K562 (cell line): ENCODE results near the gene CNDP1. TPM values are rescaled to one million over a fixed set of nuclear protein-coding genes. Genes with fewer than 3 reads are reported as not detected.
A peak's percentile ranks its signal among the peaks of the same experiment; 100 is the strongest.

Source experiments
- ATAC-seq: fragments of 200-7000 bp; cut with Tn5 transposase; 3 replicates; pipeline ENCODE4 v1.9.1; 2020; ENCODE audit warnings: moderate library complexity
- BruUV-seq: library from RNA; stranded (reverse); fragments of 400-500 nt; replicated peaks from 2 replicates; lab custom pipeline; 2021; lab: Mats Ljungman, UMichigan
- CTCF ChIA-PET: fragments of 300-600 bp; formaldehyde crosslinking; extraction: SDS; loops from one replicate; lab custom pipeline; 2021; ENCODE audit warnings: low intra/inter-chr PET ratio; lab: Yijun Ruan, JAX
- POLR2A ChIA-PET: fragments of 300-600, 350-650 bp; sonication (Branson Sonifier 250); formaldehyde crosslinking; extraction: SDS; loops from one replicate; lab custom pipeline; 2021; ENCODE audit warnings: antibody characterized with exemption, inconsistent platforms; lab: Yijun Ruan, JAX
- DNase-seq, 4 experiments: peaks; one replicate each; pipeline versions ENCODE4 v3.0.0 to v3.0.0-alpha.2; 2011 to 2018; ENCODE audit warnings: low spot score in 3 of 4, mixed read lengths in 3 of 4; ENCODE audit errors: extremely low read depth in 1 of 4
- FAIRE-seq: peaks from 2 replicates; lab custom pipeline; 2011; peaks lifted over from hg19 to GRCh38; lab: Jason Lieb, UNC
- H2AFZ ChIP-seq: 2 replicates; pipeline ENCODE4 v1.6.0; 2011; ENCODE audit warnings: low read depth, low read length, control low read depth, inconsistent platforms
- H3K27ac ChIP-seq: fragments of 200-600 bp; 3 replicates; pipeline ENCODE4 v1.8.0; 2011; ENCODE audit warnings: low read depth, mild to moderate bottlenecking, control low read depth, inconsistent platforms, low read length, moderate library complexity, mixed read lengths; ENCODE audit errors: extremely low read depth
- H3K27me3 ChIP-seq, 2 experiments: fragments of 300-600 bp in 1 of 2; 2 replicates in 1 of 2; 3 replicates in 1 of 2; pipeline versions ENCODE4 v1.6.0 to v1.8.0; 2011; ENCODE audit warnings: inconsistent platforms in 2 of 2, low read length in 2 of 2, mild to moderate bottlenecking in 1 of 2, mixed read lengths in 1 of 2, moderate library complexity in 1 of 2; ENCODE audit not compliant: control insufficient read depth in 2 of 2, insufficient read depth in 2 of 2
- H3K36me3 ChIP-seq: fragments of 300-600 bp; 3 replicates; pipeline ENCODE4 v1.8.0; 2011; ENCODE audit warnings: mild to moderate bottlenecking, low read length, inconsistent platforms; ENCODE audit not compliant: control insufficient read depth, insufficient read depth
- H3K4me1 ChIP-seq, 2 experiments: fragments of 200-600 bp in 1 of 2; replicated peaks in 1 of 2; 2 replicates in 1 of 2; 3 replicates in 1 of 2; pipeline versions ENCODE4 v1.5.1 to v1.8.0; 2011; ENCODE audit warnings: inconsistent platforms in 2 of 2, low read length in 2 of 2, mild to moderate bottlenecking in 1 of 2, mixed read lengths in 1 of 2, moderate library complexity in 1 of 2; ENCODE audit not compliant: control insufficient read depth in 2 of 2, insufficient read depth in 2 of 2
- H3K4me2 ChIP-seq: 2 replicates; pipeline ENCODE4 v1.6.1; 2011; ENCODE audit warnings: low read length, control low read depth, inconsistent platforms, mixed read lengths; ENCODE audit not compliant: insufficient read depth
- H3K4me3 ChIP-seq: fragments of 200-600 bp; sonication (generic), shearing (Covaris generic); 2 replicates; pipeline ENCODE4 v1.5.1; 2016; ENCODE audit warnings: control low read depth, inconsistent platforms
- H3K79me2 ChIP-seq: fragments of 200-600 bp; 3 replicates; pipeline ENCODE4 v1.8.0; 2011; ENCODE audit warnings: low read length, inconsistent platforms; ENCODE audit not compliant: control insufficient read depth, insufficient read depth
- H3K9ac ChIP-seq, 2 experiments: 2 replicates each; pipeline versions ENCODE4 v1.6.0 to v1.6.1; 2011; ENCODE audit warnings: low read depth in 2 of 2, low read length in 2 of 2, control low read depth in 1 of 2, inconsistent platforms in 1 of 2, mild to moderate bottlenecking in 1 of 2, mixed read lengths in 1 of 2; ENCODE audit not compliant: insufficient read depth in 1 of 2
- H3K9me1 ChIP-seq: one replicate; pipeline ENCODE4 v1.6.0; 2011; ENCODE audit warnings: inconsistent platforms, mild to moderate bottlenecking, low read length, moderate library complexity; ENCODE audit not compliant: control insufficient read depth, insufficient read depth
- H3K9me3 ChIP-seq: replicated peaks from 2 replicates; pipeline ENCODE4 v1.5.1; 2011; ENCODE audit warnings: low read depth, low read length, inconsistent platforms; ENCODE audit not compliant: control insufficient read depth, insufficient read depth
- H4K20me1 ChIP-seq: replicated peaks from 2 replicates; pipeline ENCODE4 v1.6.1; 2011; ENCODE audit warnings: low read length, inconsistent platforms, mixed read lengths; ENCODE audit not compliant: control insufficient read depth, insufficient read depth
- CBFA2T3 ChIP-seq: fragments of 450-650 bp; IDR thresholded peaks from 2 replicates; pipeline ENCODE4 v1.6.1; 2017
- CHD1 ChIP-seq: fragments of 200-600 bp; sonication (generic); IDR thresholded peaks from one replicate; pipeline ENCODE4 v1.6.1; 2012; ENCODE audit warnings: mild to moderate bottlenecking, moderate library complexity, low read length, inconsistent platforms
- CXXC5 ChIP-seq: fragments of 250-450 bp; sonication (Bioruptor Pico); IDR thresholded peaks from 2 replicates; pipeline ENCODE4 v1.8.0; 2022; ENCODE audit warnings: inconsistent platforms, mild to moderate bottlenecking, moderate library complexity
- ELF2 ChIP-seq: fragments of 250-450 bp; sonication (Bioruptor Pico); IDR thresholded peaks from 2 replicates; pipeline ENCODE4 v1.5.0; 2021; ENCODE audit warnings: mild to moderate bottlenecking
- HOXB6 ChIP-seq: fragments of 250-450 bp; sonication (Bioruptor Pico); IDR thresholded peaks from 2 replicates; pipeline ENCODE4 v1.5.1; 2022; ENCODE audit warnings: mild to moderate bottlenecking, borderline replicate concordance
- NCOR1 ChIP-seq: fragments of 450-650 bp; IDR thresholded peaks from 2 replicates; pipeline ENCODE4 v1.6.1; 2016; ENCODE audit warnings: mild to moderate bottlenecking, moderate library complexity
- NFIC ChIP-seq: fragments of 450-650 bp; IDR thresholded peaks from 2 replicates; pipeline ENCODE4 v1.6.1; 2017; ENCODE audit warnings: mild to moderate bottlenecking, inconsistent platforms
- PRMT5 ChIP-seq: sonication (generic); formaldehyde crosslinking; IDR thresholded peaks from 2 replicates; pipeline ENCODE4 v1.5.0; 2020; ENCODE audit warnings: missing genetic modification reagents
- STAT5A ChIP-seq: IDR thresholded peaks from 2 replicates; pipeline ENCODE4 v1.6.1; 2012; ENCODE audit warnings: low read length, inconsistent platforms, borderline replicate concordance
- TCF3 ChIP-seq: sonication (generic); formaldehyde crosslinking; IDR thresholded peaks from 2 replicates; pipeline ENCODE4 v1.4.0; 2020; ENCODE audit warnings: mild to moderate bottlenecking, missing genetic modification reagents
- WGBS: fragments of 100-300 bp; shearing (Covaris generic); methylation state at CpG from one replicate; pipeline ENCODE4 v1.1.6; 2016; ENCODE audit warnings: low coverage, mixed read lengths; ENCODE audit not compliant: insufficient coverage; ENCODE audit errors: missing lambda C conversion rate; 5-methylcytosine and 5-hydroxymethylcytosine counted together
- in situ Hi-C: fragments of 300-500 bp; cut with MboI; formaldehyde crosslinking; loops from 4 replicates; pipeline ENCODE4 v1.15.0; 2018; ENCODE audit warnings: inconsistent platforms, mixed read lengths
- intact Hi-C: fragments of 100-400 bp; cut with micrococcal nuclease; formaldehyde crosslinking; loops from 2 replicates; pipeline ENCODE4 v1.14.2; 2022
- polyA plus RNA-seq, 8 experiments: library from polyadenylated mRNA; depleted of rRNA in 4 of 8; stranded (reverse) in 5 of 8; unstranded in 3 of 8; fragments of >200 nt; fragmentation: Nextera tagmentation in 2 of 8; fragmentation: Illumina TruSeq in 1 of 8; extraction: Ambion mirVana in 2 of 8; extraction: Trizol in 1 of 8; gene quantifications; 2 replicates each; pipeline versions ENCODE4 v1.2.1 to v1.2.3, GENCODE V29; 2011 to 2014; ENCODE audit warnings: inconsistent platforms in 1 of 8, missing spikeins in 1 of 8
- total RNA-seq, 7 experiments: library from RNA; depleted of rRNA in 6 of 7; stranded (reverse); fragments of >200 nt in 6 of 7; fragmentation: Illumina TruSeq in 2 of 7; extraction: Trizol in 2 of 7; gene quantifications; 2 replicates each; pipeline versions ENCODE4 v1.2.1 to v1.2.3, GENCODE V29; 2011 to 2021; ENCODE audit warnings: low replicate concordance in 1 of 7
- TF ChIP-seq, protein P1 (sequence below): fragments of 450-650 bp; IDR thresholded peaks from 2 replicates; pipeline ENCODE4 v1.6.1; 2018; ENCODE audit not compliant: partially characterized antibody

CNDP1 gene
- total and polyA plus RNA-seq, 9 of the 15 experiments (the other 6 are each of a cell fraction or from before 2014, with no cell fraction given), result not detected

- BruUV-seq, result no TSS peak
- Histone ChIP-seq H3K9me1 (no peaks in the 10 kb centered on the region), H3K27ac (no peak overlapping the region), H3K27me3 (no peaks in the 10 kb centered on the region), H3K4me3 (no peak overlapping the region), H4K20me1 (no peaks in the 10 kb centered on the region), H3K36me3 (no peaks in the 10 kb centered on the region), H3K79me2 (no peaks in the 10 kb centered on the region), H3K9ac (0 out of 4 replicates have a peak overlapping the region, but pooled peaks of 1 of the 2 experiments have one; percentile 26), H3K9me3 (no peaks in the 10 kb centered on the region), H3K4me2 (no peak overlapping the region), H3K4me1 (peaks cover 11 to 12% of the 10 kb centered on the region in 2 experiments; a peak in 3 of 5 replicates), H2AFZ (no peak overlapping the region)
- ChIA-PET CTCF (no interaction called here), POLR2A (interaction anchor here (0.6 to 0.7 kb wide), 2 partner anchors 27 to 316 kb away, joined by 3 read pairs; no protein-coding TSS in a partner anchor)
- intact Hi-C loops, result no loop called here
- DNase-seq (no peak), FAIRE-seq (no peak), ATAC-seq (no peak)
- in situ Hi-C loops, result no loop called here
- 66% methylated on average over 15 of the region's 15 CpGs for WGBS
- no peak for TF ChIP-seq ELF2
Measured at GRCh38 chr18:74486119-74486849, 48.0 kb upstream of the CNDP1 start.

DNA sequence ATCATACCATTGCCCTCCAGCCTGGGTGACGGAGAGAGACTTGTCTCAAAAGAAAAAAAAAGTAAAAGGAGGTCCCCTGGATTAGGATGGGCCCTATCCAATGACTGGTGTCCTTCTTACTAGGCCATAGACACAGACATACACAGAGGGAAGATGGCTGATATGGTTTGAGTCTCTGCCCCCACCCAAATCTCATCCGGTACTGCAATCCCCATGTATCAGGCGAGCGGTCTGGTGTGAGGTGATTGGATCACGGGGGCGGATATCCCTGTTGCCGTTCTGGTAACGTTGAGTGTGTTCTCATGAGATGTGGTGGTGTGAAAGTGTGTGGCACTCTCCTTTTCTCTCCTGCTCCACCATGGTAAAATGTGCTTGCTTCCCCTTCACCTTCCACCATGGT lies 45.9 kb upstream of the CNDP1 start:
- no TSS peak for BruUV-seq
- Histone ChIP-seq H3K4me2 (peak overlapping the region; percentile 70), H2AFZ (peak overlapping the region; percentile 85), H3K27ac (peak overlapping the region; percentile 62), H3K9ac (peak overlapping the region in 1 of 2 experiments; percentile 23; a peak in 1 of 4 replicates), H4K20me1 (no peaks in the 10 kb centered on the region), H3K4me3 (no peak overlapping the region), H3K36me3 (no peaks in the 10 kb centered on the region), H3K27me3 (no peaks in the 10 kb centered on the region), H3K4me1 (peaks cover 11 to 12% of the 10 kb centered on the region in 2 experiments; a peak in 3 of 5 replicates), H3K9me1 (no peaks in the 10 kb centered on the region), H3K79me2 (no peaks in the 10 kb centered on the region), H3K9me3 (no peaks in the 10 kb centered on the region)
- ChIA-PET POLR2A (no interaction called here), CTCF (no interaction called here)
- DNase-seq, result peak; percentile 20 to 53 (median 36)
- FAIRE-seq, result peak; percentile 54
- WGBS, result 8% methylated on average over 6 of the region's 8 CpGs
- intact Hi-C loops (no loop called here), in situ Hi-C loops (no loop called here)
- peak; percentile 89 for ATAC-seq
- TF ChIP-seq NFIC (peak; percentile 17; the same call in 1 of the 2 replicates), STAT5A (0 out of 2 replicates have a peak, but pooled peaks have one; percentile 13), HOXB6 (CRISPR knock-in tag) (no peak), PRMT5 (CRISPR knock-in tag) (no peak), TCF3 (CRISPR knock-in tag) (peak; percentile 44), NCOR1 (0 out of 2 replicates have a peak, but pooled peaks have one; percentile 35), CHD1 (no peak), CXXC5 (CRISPR knock-in tag) (0 out of 2 replicates have a peak, but pooled peaks have one; percentile 7), CBFA2T3 (peak; percentile 81)
- TF ChIP-seq, protein P1, sequence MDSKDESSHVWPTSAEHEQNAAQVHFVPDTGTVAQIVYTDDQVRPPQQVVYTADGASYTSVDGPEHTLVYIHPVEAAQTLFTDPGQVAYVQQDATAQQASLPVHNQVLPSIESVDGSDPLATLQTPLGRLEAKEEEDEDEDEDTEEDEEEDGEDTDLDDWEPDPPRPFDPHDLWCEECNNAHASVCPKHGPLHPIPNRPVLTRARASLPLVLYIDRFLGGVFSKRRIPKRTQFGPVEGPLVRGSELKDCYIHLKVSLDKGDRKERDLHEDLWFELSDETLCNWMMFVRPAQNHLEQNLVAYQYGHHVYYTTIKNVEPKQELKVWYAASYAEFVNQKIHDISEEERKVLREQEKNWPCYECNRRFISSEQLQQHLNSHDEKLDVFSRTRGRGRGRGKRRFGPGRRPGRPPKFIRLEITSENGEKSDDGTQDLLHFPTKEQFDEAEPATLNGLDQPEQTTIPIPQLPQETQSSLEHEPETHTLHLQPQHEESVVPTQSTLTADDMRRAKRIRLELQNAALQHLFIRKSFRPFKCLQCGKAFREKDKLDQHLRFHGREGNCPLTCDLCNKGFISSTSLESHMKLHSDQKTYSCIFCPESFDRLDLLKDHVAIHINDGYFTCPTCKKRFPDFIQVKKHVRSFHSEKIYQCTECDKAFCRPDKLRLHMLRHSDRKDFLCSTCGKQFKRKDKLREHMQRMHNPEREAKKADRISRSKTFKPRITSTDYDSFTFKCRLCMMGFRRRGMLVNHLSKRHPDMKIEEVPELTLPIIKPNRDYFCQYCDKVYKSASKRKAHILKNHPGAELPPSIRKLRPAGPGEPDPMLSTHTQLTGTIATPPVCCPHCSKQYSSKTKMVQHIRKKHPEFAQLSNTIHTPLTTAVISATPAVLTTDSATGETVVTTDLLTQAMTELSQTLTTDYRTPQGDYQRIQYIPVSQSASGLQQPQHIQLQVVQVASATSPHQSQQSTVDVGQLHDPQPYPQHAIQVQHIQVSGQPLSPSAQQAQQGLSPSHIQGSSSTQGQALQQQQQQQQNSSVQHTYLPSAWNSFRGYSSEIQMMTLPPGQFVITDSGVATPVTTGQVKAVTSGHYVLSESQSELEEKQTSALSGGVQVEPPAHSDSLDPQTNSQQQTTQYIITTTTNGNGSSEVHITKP, result peak; percentile 51
